K562 (cell line): ENCODE results near the gene NAALAD2. TPM values are rescaled to one million over a fixed set of nuclear protein-coding genes. Genes with fewer than 3 reads are reported as not detected.

Experiments
- ATAC-seq: fragments of 200-7000 bp; cut with Tn5 transposase; 3 replicates; pipeline ENCODE4 v1.9.1; 2020; ENCODE audit warnings: moderate library complexity
- BruUV-seq: library from RNA; stranded (reverse); fragments of 400-500 nt; replicated peaks from 2 replicates; lab custom pipeline; 2021; lab: Mats Ljungman, UMichigan
- CTCF ChIA-PET: fragments of 300-600 bp; formaldehyde crosslinking; extraction: SDS; loops from one replicate; lab custom pipeline; 2021; ENCODE audit warnings: low intra/inter-chr PET ratio; lab: Yijun Ruan, JAX
- POLR2A ChIA-PET: fragments of 300-600, 350-650 bp; sonication (Branson Sonifier 250); formaldehyde crosslinking; extraction: SDS; loops from one replicate; lab custom pipeline; 2021; ENCODE audit warnings: antibody characterized with exemption, inconsistent platforms; lab: Yijun Ruan, JAX
- DNase-seq, 4 experiments: peaks; one replicate each; pipeline versions ENCODE4 v3.0.0 to v3.0.0-alpha.2; 2011 to 2018; ENCODE audit warnings: low spot score in 3 of 4, mixed read lengths in 3 of 4; ENCODE audit errors: extremely low read depth in 1 of 4
- FAIRE-seq: peaks from 2 replicates; lab custom pipeline; 2011; peaks lifted over from hg19 to GRCh38; lab: Jason Lieb, UNC
- H2AFZ ChIP-seq: 2 replicates; pipeline ENCODE4 v1.6.0; 2011; ENCODE audit warnings: low read depth, low read length, control low read depth, inconsistent platforms
- H3K27ac ChIP-seq: fragments of 200-600 bp; 3 replicates; pipeline ENCODE4 v1.8.0; 2011; ENCODE audit warnings: low read depth, mild to moderate bottlenecking, control low read depth, inconsistent platforms, low read length, moderate library complexity, mixed read lengths; ENCODE audit errors: extremely low read depth
- H3K27me3 ChIP-seq, 2 experiments: fragments of 300-600 bp in 1 of 2; 2 replicates in 1 of 2; 3 replicates in 1 of 2; pipeline versions ENCODE4 v1.6.0 to v1.8.0; 2011; ENCODE audit warnings: inconsistent platforms in 2 of 2, low read length in 2 of 2, mild to moderate bottlenecking in 1 of 2, mixed read lengths in 1 of 2, moderate library complexity in 1 of 2; ENCODE audit not compliant: control insufficient read depth in 2 of 2, insufficient read depth in 2 of 2
- H3K36me3 ChIP-seq: fragments of 300-600 bp; 3 replicates; pipeline ENCODE4 v1.8.0; 2011; ENCODE audit warnings: mild to moderate bottlenecking, low read length, inconsistent platforms; ENCODE audit not compliant: control insufficient read depth, insufficient read depth
- H3K4me1 ChIP-seq, 2 experiments: fragments of 200-600 bp in 1 of 2; replicated peaks in 1 of 2; 2 replicates in 1 of 2; 3 replicates in 1 of 2; pipeline versions ENCODE4 v1.5.1 to v1.8.0; 2011; ENCODE audit warnings: inconsistent platforms in 2 of 2, low read length in 2 of 2, mild to moderate bottlenecking in 1 of 2, mixed read lengths in 1 of 2, moderate library complexity in 1 of 2; ENCODE audit not compliant: control insufficient read depth in 2 of 2, insufficient read depth in 2 of 2
- H3K4me2 ChIP-seq: 2 replicates; pipeline ENCODE4 v1.6.1; 2011; ENCODE audit warnings: low read length, control low read depth, inconsistent platforms, mixed read lengths; ENCODE audit not compliant: insufficient read depth
- H3K4me3 ChIP-seq: fragments of 200-600 bp; sonication (generic), shearing (Covaris generic); 2 replicates; pipeline ENCODE4 v1.5.1; 2016; ENCODE audit warnings: control low read depth, inconsistent platforms
- H3K79me2 ChIP-seq: fragments of 200-600 bp; 3 replicates; pipeline ENCODE4 v1.8.0; 2011; ENCODE audit warnings: low read length, inconsistent platforms; ENCODE audit not compliant: control insufficient read depth, insufficient read depth
- H3K9ac ChIP-seq, 2 experiments: 2 replicates each; pipeline versions ENCODE4 v1.6.0 to v1.6.1; 2011; ENCODE audit warnings: low read depth in 2 of 2, low read length in 2 of 2, control low read depth in 1 of 2, inconsistent platforms in 1 of 2, mild to moderate bottlenecking in 1 of 2, mixed read lengths in 1 of 2; ENCODE audit not compliant: insufficient read depth in 1 of 2
- H3K9me1 ChIP-seq: one replicate; pipeline ENCODE4 v1.6.0; 2011; ENCODE audit warnings: inconsistent platforms, mild to moderate bottlenecking, low read length, moderate library complexity; ENCODE audit not compliant: control insufficient read depth, insufficient read depth
- H3K9me3 ChIP-seq: replicated peaks from 2 replicates; pipeline ENCODE4 v1.5.1; 2011; ENCODE audit warnings: low read depth, low read length, inconsistent platforms; ENCODE audit not compliant: control insufficient read depth, insufficient read depth
- H4K20me1 ChIP-seq: replicated peaks from 2 replicates; pipeline ENCODE4 v1.6.1; 2011; ENCODE audit warnings: low read length, inconsistent platforms, mixed read lengths; ENCODE audit not compliant: control insufficient read depth, insufficient read depth
- ETS2 ChIP-seq: IDR thresholded peaks from 2 replicates; pipeline ENCODE4 v1.6.1; 2016; ENCODE audit warnings: borderline replicate concordance, missing genetic modification characterization, mild to moderate bottlenecking, moderate library complexity, missing compliant biosample characterization; ENCODE audit not compliant: poor library complexity, severe bottlenecking
- JUNB ChIP-seq: fragments of 450-650 bp; formaldehyde crosslinking; conservative IDR thresholded peaks from 2 replicates; pipeline ENCODE4 v1.4.0; 2020; ENCODE audit warnings: mild to moderate bottlenecking
- NFRKB ChIP-seq: fragments of 450-650 bp; IDR thresholded peaks from 2 replicates; pipeline ENCODE4 v1.6.1; 2016; ENCODE audit warnings: low read depth
- PML ChIP-seq: IDR thresholded peaks from 2 replicates; pipeline ENCODE4 v1.6.1; 2012; ENCODE audit warnings: low read length, inconsistent platforms
- POLR2G ChIP-seq: fragments of 200-400 bp; formaldehyde crosslinking; IDR thresholded peaks from 2 replicates; pipeline ENCODE4 v1.6.1; 2017; ENCODE audit warnings: low read depth, mild to moderate bottlenecking, antibody characterized with exemption, low read length, moderate library complexity
- SMC3 ChIP-seq: conservative IDR thresholded peaks from 2 replicates; pipeline ENCODE4 v1.6.1; 2011; ENCODE audit warnings: low read depth, low read length, improper control_type of control experiment; ENCODE audit not compliant: insufficient read depth
- THAP12 ChIP-seq: fragments of 250-450 bp; sonication (Bioruptor Pico); IDR thresholded peaks from 2 replicates; pipeline ENCODE4 v1.9.0; 2021; ENCODE audit warnings: mild to moderate bottlenecking, inconsistent platforms
- VEZF1 ChIP-seq: fragments of 200-800 bp; sonication (Bioruptor generic); IDR thresholded peaks from 2 replicates; pipeline ENCODE4 v1.6.1; 2017; ENCODE audit warnings: missing genetic modification characterization, missing compliant biosample characterization
- ZBTB2 ChIP-seq: fragments of 450-650 bp; IDR thresholded peaks from 2 replicates; pipeline ENCODE4 v1.6.1; 2016; ENCODE audit warnings: antibody characterized with exemption
- ZNF217 ChIP-seq: sonication (generic); formaldehyde crosslinking; IDR thresholded peaks from 2 replicates; pipeline ENCODE4 v1.8.0; 2022; ENCODE audit warnings: mild to moderate bottlenecking, missing genetic modification reagents
- ZNF354B ChIP-seq: fragments of 250-450 bp; sonication (Bioruptor Pico); IDR thresholded peaks from 2 replicates; pipeline ENCODE4 v1.4.0; 2020
- ZNF586 ChIP-seq: fragments of 450-650 bp; formaldehyde crosslinking; conservative IDR thresholded peaks from 2 replicates; pipeline ENCODE4 v1.4.0; 2020; ENCODE audit warnings: mild to moderate bottlenecking, moderate library complexity
- ZNF609 ChIP-seq: sonication (generic); formaldehyde crosslinking; IDR thresholded peaks from 2 replicates; pipeline ENCODE4 v1.8.1; 2023; ENCODE audit warnings: missing genetic modification reagents, mild to moderate bottlenecking, borderline replicate concordance
- WGBS: fragments of 100-300 bp; shearing (Covaris generic); methylation state at CpG from one replicate; pipeline ENCODE4 v1.1.6; 2016; ENCODE audit warnings: low coverage, mixed read lengths; ENCODE audit not compliant: insufficient coverage; ENCODE audit errors: missing lambda C conversion rate; 5-methylcytosine and 5-hydroxymethylcytosine counted together
- in situ Hi-C: fragments of 300-500 bp; cut with MboI; formaldehyde crosslinking; loops from 4 replicates; pipeline ENCODE4 v1.15.0; 2018; ENCODE audit warnings: inconsistent platforms, mixed read lengths
- intact Hi-C: fragments of 100-400 bp; cut with micrococcal nuclease; formaldehyde crosslinking; loops from 2 replicates; pipeline ENCODE4 v1.14.2; 2022
- polyA plus RNA-seq, 8 experiments: library from polyadenylated mRNA; depleted of rRNA in 4 of 8; stranded (reverse) in 5 of 8; unstranded in 3 of 8; fragments of >200 nt; fragmentation: Nextera tagmentation in 2 of 8; fragmentation: Illumina TruSeq in 1 of 8; extraction: Ambion mirVana in 2 of 8; extraction: Trizol in 1 of 8; gene quantifications; 2 replicates each; pipeline versions ENCODE4 v1.2.1 to v1.2.3, GENCODE V29; 2011 to 2014; ENCODE audit warnings: inconsistent platforms in 1 of 8, missing spikeins in 1 of 8
- total RNA-seq, 7 experiments: library from RNA; depleted of rRNA in 6 of 7; stranded (reverse); fragments of >200 nt in 6 of 7; fragmentation: Illumina TruSeq in 2 of 7; extraction: Trizol in 2 of 7; gene quantifications; 2 replicates each; pipeline versions ENCODE4 v1.2.1 to v1.2.3, GENCODE V29; 2011 to 2021; ENCODE audit warnings: low replicate concordance in 1 of 7

NAALAD2 gene
- total and polyA plus RNA-seq, 9 of the 15 experiments (the other 6 are each of a cell fraction or from before 2014, with no cell fraction given) = 0.05 to 0.24 (median 0.12) TPM

- Histone ChIP-seq H3K79me2 (peaks cover 97% of the 10 kb centered on the region), H3K4me1 (peaks cover 5% of the 10 kb centered on the region in 2 experiments; a peak in 4 of 5 replicates), H3K4me3 (no peak overlapping the region), H3K27ac (no peak overlapping the region), H4K20me1 (no peaks in the 10 kb centered on the region; the same call in 1 of the 2 replicates), H3K36me3 (peaks cover 83% of the 10 kb centered on the region), H3K9me3 (no peaks in the 10 kb centered on the region), H3K4me2 (no peak overlapping the region), H3K9ac (no peak overlapping the region), H3K9me1 (no peaks in the 10 kb centered on the region), H2AFZ (no peak overlapping the region), H3K27me3 (no peaks in the 10 kb centered on the region)
- 98% methylated on average over 5 of the region's 5 CpGs for WGBS
- in situ Hi-C loops = no loop called here
- intact Hi-C loops = no loop called here
- ChIA-PET CTCF (no interaction called here), POLR2A (no interaction called here)
- ATAC-seq = no peak
- no TSS peak for BruUV-seq
- no peak for DNase-seq
- FAIRE-seq = no peak
- TF ChIP-seq VEZF1 (no peak), THAP12 (CRISPR knock-in tag) (no peak), ZNF217 (CRISPR knock-in tag) (no peak), ZNF354B (CRISPR knock-in tag) (no peak), ZNF586 (CRISPR knock-in tag) (no peak), JUNB (CRISPR knock-in tag) (no peak), ZNF609 (CRISPR knock-in tag) (no peak), NFRKB (no peak), PML (no peak), POLR2G (no peak), ETS2 (tag) (no peak), SMC3 (no peak), ZBTB2 (no peak)
These were observed 82.1 kb downstream of the NAALAD2 start for GRCh38 chr11:90216611-90217010.
